ENCODE results near the gene ABHD17C.

DNA sequence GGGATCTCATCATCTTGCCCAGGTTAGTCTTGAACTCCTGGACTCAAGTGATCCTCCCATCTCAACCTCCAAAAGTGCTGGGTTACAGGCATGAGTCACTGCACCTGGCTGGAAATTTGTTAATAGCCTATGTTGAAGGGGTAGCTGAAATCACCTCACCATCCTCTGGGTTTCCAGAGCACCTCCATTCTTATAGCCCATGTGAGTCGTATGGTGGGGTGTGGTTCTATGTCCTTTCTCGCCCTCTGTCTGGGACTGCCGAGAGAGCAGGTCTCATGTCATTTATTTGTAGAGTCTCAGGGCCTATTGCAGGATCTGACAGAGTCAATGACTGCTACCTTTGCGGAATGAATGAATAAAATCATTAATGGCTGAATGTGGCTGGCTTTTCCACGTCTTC is 105.0 kb downstream of the ABHD17C start:
- peak in 1 of 2 experiments; percentile 21; a peak in 1 of 4 replicates for TF ChIP-seq CTCF (conservative IDR thresholded peaks at IDR 0.05; ENCODE audit: low read depth in 2 of 2)
- no peak for TF ChIP-seq POLR2AphosphoS5 (IDR thresholded peaks at IDR 0.05; ENCODE audit: low read depth)
- TF ChIP-seq EZH2 (IDR thresholded peaks at IDR 0.05; ENCODE audit: low read depth, unreplicated experiment): no peak
- no peak for TF ChIP-seq EZH2phosphoT487 (IDR thresholded peaks at IDR 0.05; ENCODE audit: unreplicated experiment)
- TF ChIP-seq REST (IDR thresholded peaks at IDR 0.05; ENCODE audit: unreplicated experiment): no peak
- TF ChIP-seq NANOG (IDR thresholded peaks at IDR 0.05; ENCODE audit: borderline replicate concordance): no peak
- TF ChIP-seq, protein P1, sequence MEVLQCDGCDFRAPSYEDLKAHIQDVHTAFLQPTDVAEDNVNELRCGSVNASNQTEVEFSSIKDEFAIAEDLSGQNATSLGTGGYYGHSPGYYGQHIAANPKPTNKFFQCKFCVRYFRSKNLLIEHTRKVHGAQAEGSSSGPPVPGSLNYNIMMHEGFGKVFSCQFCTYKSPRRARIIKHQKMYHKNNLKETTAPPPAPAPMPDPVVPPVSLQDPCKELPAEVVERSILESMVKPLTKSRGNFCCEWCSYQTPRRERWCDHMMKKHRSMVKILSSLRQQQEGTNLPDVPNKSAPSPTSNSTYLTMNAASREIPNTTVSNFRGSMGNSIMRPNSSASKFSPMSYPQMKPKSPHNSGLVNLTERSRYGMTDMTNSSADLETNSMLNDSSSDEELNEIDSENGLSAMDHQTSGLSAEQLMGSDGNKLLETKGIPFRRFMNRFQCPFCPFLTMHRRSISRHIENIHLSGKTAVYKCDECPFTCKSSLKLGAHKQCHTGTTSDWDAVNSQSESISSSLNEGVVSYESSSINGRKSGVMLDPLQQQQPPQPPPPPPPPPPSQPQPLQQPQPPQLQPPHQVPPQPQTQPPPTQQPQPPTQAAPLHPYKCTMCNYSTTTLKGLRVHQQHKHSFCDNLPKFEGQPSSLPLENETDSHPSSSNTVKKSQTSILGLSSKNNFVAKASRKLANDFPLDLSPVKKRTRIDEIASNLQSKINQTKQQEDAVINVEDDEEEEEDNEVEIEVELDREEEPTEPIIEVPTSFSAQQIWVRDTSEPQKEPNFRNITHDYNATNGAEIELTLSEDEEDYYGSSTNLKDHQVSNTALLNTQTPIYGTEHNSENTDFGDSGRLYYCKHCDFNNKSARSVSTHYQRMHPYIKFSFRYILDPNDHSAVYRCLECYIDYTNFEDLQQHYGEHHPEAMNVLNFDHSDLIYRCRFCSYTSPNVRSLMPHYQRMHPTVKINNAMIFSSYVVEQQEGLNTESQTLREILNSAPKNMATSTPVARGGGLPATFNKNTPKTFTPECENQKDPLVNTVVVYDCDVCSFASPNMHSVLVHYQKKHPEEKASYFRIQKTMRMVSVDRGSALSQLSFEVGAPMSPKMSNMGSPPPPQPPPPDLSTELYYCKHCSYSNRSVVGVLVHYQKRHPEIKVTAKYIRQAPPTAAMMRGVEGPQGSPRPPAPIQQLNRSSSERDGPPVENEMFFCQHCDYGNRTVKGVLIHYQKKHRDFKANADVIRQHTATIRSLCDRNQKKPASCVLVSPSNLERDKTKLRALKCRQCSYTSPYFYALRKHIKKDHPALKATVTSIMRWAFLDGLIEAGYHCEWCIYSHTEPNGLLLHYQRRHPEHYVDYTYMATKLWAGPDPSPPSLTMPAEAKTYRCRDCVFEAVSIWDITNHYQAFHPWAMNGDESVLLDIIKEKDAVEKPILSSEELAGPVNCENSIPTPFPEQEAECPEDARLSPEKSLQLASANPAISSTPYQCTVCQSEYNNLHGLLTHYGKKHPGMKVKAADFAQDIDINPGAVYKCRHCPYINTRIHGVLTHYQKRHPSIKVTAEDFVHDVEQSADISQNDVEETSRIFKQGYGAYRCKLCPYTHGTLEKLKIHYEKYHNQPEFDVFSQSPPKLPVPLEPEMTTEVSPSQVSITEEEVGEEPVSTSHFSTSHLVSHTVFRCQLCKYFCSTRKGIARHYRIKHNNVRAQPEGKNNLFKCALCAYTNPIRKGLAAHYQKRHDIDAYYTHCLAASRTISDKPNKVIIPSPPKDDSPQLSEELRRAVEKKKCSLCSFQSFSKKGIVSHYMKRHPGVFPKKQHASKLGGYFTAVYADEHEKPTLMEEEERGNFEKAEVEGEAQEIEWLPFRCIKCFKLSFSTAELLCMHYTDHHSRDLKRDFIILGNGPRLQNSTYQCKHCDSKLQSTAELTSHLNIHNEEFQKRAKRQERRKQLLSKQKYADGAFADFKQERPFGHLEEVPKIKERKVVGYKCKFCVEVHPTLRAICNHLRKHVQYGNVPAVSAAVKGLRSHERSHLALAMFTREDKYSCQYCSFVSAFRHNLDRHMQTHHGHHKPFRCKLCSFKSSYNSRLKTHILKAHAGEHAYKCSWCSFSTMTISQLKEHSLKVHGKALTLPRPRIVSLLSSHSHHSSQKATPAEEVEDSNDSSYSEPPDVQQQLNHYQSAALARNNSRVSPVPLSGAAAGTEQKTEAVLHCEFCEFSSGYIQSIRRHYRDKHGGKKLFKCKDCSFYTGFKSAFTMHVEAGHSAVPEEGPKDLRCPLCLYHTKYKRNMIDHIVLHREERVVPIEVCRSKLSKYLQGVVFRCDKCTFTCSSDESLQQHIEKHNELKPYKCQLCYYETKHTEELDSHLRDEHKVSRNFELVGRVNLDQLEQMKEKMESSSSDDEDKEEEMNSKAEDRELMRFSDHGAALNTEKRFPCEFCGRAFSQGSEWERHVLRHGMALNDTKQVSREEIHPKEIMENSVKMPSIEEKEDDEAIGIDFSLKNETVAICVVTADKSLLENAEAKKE (CRISPR knock-in tag; IDR thresholded peaks at IDR 0.05): no peak
- TF ChIP-seq JUNB (IDR thresholded peaks at IDR 0.05; ENCODE audit: unreplicated experiment): no peak
